ENCODE results near the gene CHST12. TPM values are rescaled to one million over a fixed set of nuclear protein-coding genes. Genes with fewer than 3 reads are reported as not detected.

The CHST12 gene
- total and polyA plus RNA-seq, 10 of the 15 experiments (the other 5 are each of a cell fraction or from before 2014, with no cell fraction given), result 0.05 to 14.2 (median 3.3) TPM

DNA sequence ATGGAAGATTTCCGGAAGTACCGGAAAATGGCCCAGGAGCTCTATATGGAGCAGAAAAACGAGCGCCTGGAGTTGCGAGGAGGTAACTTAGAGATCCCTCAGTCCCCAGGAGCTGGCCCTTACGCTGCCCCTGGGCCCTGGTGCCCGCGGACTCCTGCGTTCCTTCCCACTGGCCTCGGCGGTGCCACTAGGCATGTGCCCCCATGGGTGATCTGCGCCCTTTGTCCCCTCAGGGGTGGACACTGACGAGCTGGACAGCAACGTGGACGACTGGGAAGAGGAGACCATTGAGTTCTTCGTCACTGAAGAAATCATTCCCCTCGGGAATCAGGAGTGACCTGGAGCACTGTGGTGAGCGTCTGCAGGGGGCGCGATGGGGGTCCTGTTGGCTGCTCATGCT lies 24.2 kb upstream of the CHST12 start:
- CTCF ChIA-PET, result no interaction called here
- Histone ChIP-seq H3K9me3 (replicated peaks; ENCODE audit: control insufficient read depth, insufficient read depth, low read length) (no peaks in the 10 kb centered on the region), H3K27ac (ENCODE audit: control insufficient read depth, insufficient read depth) (no peak overlapping the region), H3K79me2 (ENCODE audit: control insufficient read depth, insufficient read depth, low read length) (no peaks in the 10 kb centered on the region), H3K4me3 (no peak overlapping the region), H4K20me1 (ENCODE audit: control insufficient read depth, insufficient read depth) (peaks cover 2% of the 10 kb centered on the region), H3K36me3 (ENCODE audit: control insufficient read depth in 2 of 2, insufficient read depth in 2 of 2, low read length in 1 of 2) (peaks cover 36 to 65% of the 10 kb centered on the region in 2 experiments), H3K4me2 (ENCODE audit: control insufficient read depth, insufficient read depth) (no peak overlapping the region), H2AFZ (ENCODE audit: control insufficient read depth, low read depth, low read length) (no peak overlapping the region), H3K4me1 (ENCODE audit: control insufficient read depth, insufficient read depth, low read length) (no peaks in the 10 kb centered on the region), H3K9ac (ENCODE audit: control insufficient read depth, insufficient read depth, low read length) (no peak overlapping the region), H3K27me3 (replicated peaks in 1 of 2; ENCODE audit: control insufficient read depth in 2 of 2, insufficient read depth in 2 of 2, low read length in 1 of 2) (no peaks in the 10 kb centered on the region)
- in situ Hi-C loops (cut with MboI), result no loop called here
- DNase-seq (ENCODE audit: low read depth, low spot score) (no peak), FAIRE-seq (no peak), ATAC-seq (no peak)
- intact Hi-C loops (cut with micrococcal nuclease; ENCODE audit: unreplicated experiment), result no loop called here
- no TSS peak for BruUV-seq (replicated peaks)
- SMC1A ChIA-PET (ENCODE audit: uncharacterized antibody, unreplicated experiment), result no interaction called here
- no peak for TF ChIP-seq STAT1 (conservative IDR thresholded peaks at IDR 0.05)
- no peak for TF ChIP-seq PRDM15 (CRISPR knock-in tag; IDR thresholded peaks at IDR 0.05)
- no peak for TF ChIP-seq BHLHE40 (IDR thresholded peaks at IDR 0.05; ENCODE audit: borderline replicate concordance in 1 of 2, low read depth in 2 of 2, low read length in 1 of 2)
- POLR2A ChIA-PET, result no interaction called here
- RAD21 ChIA-PET (ENCODE audit: unreplicated experiment), result no interaction called here
- 98% methylated on average over 20 of the region's 20 CpGs for WGBS (ENCODE audit: insufficient coverage, insufficient replicate concordance, low lambda C conversion rate, missing lambda C conversion rate)

Measured in GM12878 (cell line).